RPMI8226 (cell line): ENCODE data around the gene PAIP2.

Source experiments
- DNase-seq: peaks from one replicate; pipeline ENCODE4 v3.0.0-alpha.2; 2015

Gene PAIP2

GRCh38 chr5:139414581-139415130 is 73.0 kb downstream of the PAIP2 start:
- DNase-seq: peak; percentile 77

- DNase-seq: peak; percentile 50
These were observed 73.7 kb downstream of the PAIP2 start for GRCh38 chr5:139415221-139415861.

GRCh38 chr5:139415869-139416268 is 74.2 kb downstream of the PAIP2 start:
- DNase-seq: no peak

- peak; percentile 30 for DNase-seq
These were observed 75.0 kb downstream of the PAIP2 start for GRCh38 chr5:139416651-139417050.

- DNase-seq: peak; percentile 92
These were observed 75.6 kb downstream of the PAIP2 start for GRCh38 chr5:139417214-139417613.

GRCh38 chr5:139418793-139419192 is 77.1 kb downstream of the PAIP2 start:
- DNase-seq: no peak
